HG03558 (cell line): ENCODE measurements around the gene PSMB8.
"Not testable (repeated sequence)": the region's sequence is repeated elsewhere in the genome, so short reads cannot be mapped to it uniquely, and the experiment has no call there.

Experiments used
- ATAC-seq: cut with Tn5 transposase; IDR thresholded peaks from one replicate; pipeline ENCODE4 v1.9.1; 2021; ENCODE audit warnings: moderate number of reproducible peaks; ENCODE audit not compliant: unreplicated experiment; ENCODE audit errors: extremely low read depth

Gene PSMB8

DNA sequence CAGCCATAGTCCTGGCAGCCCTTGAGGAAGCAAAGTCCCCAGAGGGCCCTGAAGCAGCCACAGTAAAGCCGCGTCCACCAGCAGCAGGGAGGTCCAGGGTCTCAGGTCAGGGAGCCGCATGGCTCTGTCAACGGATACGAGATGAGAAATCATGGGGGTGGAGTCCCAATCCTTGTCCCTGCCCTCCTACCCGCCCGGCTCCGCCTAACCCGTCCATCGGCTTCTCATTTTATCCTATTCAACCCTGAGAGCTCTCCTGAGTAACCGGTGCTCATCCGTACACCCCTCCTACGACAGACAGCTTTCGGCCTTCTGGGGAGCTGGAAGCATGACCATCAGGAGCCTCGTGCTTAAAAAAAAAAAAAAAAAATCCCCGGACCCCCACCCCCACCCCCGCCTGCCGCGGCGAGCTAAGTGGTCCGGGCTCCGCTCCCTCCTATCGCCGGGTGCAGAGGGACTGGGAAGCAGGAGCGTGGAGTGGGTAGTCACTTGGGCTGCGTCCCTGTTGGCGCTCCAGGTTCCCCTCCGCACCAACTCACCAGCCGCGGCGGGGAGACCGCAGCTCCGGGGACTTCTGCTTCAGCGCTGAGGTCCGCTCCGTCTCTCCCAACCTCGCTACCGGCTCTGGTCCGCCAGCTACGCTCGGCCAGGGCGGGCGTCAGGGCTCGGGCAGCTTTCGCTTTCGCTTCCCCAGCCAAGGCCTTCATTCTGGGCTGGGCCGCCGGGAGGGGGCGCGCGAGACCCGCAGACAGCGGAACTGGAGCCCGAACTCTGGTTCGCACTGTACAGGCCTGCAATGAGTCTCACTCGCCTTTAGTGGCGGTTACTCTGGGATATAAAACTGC is 5.5 kb downstream of the PSMB8 start, which contains the start of gene TAP2:
Gene TAP2, minus strand, starts transcription at position 626 of the 845 bp plus-strand sequence. Its CDS starts 506 bp downstream, at position 120.
- peak; percentile 34 for ATAC-seq

DNA sequence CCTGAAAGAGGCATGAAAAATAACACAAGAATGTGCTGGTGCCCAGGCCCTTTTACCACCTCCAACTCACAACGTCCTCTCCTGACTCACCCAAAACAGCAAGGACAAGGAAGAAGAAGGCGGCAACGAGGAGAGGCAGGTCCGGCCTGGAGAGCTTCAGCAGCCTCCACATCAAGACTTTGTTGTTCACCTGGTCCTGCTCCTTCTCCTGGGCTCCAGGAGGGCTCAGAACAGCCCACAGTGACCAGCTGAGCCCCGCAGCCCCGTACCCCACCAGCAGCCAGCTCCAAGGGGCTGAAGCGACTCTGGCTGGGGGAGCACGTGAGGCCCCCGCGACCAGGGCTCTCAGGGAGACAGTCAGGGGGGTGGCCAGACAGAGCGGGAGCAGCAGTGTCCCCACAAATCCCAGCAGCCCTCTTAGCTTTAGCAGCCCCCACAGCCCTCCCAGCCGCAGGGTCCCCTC is 6.2 kb downstream of the PSMB8 start:
- no peak for ATAC-seq

DNA sequence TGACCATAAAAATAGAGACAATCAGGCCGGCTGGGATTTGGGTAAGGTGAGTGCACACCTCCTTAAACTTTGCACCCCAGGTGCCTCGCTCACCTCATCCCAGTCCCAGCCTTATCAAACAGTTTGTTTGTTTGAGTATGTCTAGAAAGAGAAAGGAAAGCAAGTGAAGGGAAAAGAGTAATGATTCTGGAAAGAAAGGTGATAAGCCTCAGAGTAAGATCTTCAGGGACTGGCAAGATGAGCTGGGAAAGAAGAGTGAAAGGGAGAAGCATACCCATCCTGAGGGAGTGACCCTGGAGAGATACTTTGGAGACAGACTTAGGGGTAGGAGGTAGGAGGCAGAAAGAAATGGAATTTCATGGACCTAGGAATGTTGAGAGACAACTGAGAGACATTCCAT is 7.0 kb downstream of the PSMB8 start:
- ATAC-seq = no peak

DNA sequence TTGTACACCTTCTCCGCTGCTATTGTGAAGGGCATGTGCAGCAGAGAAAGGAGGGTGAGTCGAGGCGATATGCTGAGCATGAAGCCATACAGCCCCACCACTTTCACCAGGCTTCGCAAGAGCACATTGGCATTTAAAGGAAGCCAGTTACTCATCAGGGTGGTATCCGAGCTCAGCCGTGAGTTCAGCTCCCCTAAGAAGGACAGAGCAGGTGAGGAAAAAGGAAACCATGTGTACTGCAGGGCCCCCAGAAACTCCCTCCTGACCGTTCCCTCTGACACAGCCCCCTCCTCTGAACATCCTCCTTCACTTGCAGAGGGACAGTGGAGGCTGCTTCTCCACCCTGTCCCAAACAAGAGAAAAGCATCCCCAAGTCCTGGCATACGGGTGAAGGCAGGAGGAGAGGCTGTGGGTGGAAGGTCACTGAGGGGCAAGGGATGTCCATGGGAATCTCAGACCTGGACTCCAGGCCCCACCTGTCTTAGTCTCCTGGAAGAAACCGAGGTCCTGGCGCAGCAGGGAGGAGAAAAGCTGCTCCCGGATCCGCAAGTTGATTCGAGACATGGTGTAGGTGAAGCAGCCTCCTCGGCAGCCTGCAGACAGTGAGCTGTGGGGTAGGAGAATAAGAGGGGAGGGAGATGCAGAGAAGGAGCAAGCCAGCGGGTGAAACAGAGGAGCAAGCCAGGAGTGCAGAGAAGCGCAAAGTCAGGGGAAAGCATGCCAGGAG is 8.5 kb downstream of the PSMB8 start:
- no peak for ATAC-seq

DNA sequence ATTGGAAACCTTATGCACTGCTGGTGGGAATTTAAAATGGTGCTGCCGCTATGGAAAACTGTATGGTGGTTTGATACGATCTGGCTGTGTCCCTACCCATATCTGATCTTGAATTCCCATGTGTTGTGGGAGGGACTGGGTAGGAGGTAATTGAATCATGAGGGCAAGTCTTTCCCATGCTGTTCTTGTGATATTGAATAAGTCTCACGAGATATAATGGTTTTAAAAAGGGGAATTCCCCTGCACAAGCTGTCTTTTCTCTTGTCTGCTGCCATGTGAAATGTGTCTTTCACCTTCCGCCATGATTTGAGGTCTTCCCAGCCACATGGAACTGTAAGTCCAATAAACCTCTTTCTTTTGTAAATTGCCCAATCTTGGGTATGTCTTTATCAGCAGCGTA is 10.2 kb downstream of the PSMB8 start:
- ATAC-seq = no peak

DNA sequence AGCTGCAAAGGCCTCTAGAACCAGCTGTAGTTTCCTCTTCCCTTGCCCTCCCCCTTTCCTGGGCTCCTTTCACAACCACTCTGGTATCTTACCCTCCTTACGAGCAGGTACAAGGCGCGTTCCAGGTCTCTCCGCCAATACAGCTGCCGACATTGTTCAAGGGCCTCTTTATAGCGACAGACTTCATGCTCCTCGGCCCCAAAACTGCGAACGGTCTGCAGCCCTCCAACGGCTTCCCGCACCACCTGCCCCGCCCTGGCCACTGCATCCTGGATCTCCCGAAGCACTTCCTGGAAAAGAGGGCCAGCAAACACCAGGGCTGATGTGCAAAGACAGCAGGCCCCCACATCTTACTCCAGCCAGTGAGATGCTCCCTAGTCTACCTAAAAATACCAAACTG is 11.3 kb downstream of the PSMB8 start:
- ATAC-seq = no peak

DNA sequence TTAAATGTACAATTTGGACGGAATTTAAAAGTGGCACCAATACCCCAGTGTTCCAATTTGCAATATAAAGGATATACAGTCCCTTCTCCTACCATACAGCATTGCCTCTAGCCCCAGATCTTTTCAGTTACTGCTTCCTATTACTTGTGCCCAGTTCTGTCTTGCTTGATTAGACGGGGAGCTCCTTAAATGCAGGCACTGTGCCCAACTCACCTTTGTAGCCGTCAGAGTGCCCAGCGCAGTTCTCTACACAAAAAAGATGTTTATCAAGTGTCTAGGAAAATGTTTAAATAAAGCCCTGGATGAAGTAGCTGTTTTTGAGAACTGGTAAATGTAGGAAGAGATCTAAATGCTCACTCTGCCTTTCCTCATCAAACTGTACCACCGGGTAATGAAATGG is 12.9 kb downstream of the PSMB8 start:
- ATAC-seq = no peak

DNA sequence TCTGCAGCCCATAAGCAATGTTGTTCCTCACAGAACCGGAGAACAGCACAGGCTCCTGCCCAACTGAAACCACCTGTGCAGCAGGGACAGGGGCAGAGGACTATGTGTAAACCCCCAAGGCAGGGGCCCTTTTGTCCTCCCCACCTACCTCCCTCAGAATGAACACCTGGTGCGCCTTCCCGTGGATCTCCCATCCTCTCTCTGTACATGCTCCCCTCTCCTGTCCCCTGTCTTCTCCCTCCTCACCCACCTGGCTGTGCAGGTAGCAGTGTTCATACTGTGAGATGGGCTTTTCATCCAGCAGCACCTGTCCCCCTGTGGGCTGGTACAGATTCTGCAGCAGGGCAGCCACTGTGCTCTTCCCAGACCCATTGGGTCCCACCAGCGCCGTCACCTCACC is 13.8 kb downstream of the PSMB8 start:
- no peak for ATAC-seq

DNA sequence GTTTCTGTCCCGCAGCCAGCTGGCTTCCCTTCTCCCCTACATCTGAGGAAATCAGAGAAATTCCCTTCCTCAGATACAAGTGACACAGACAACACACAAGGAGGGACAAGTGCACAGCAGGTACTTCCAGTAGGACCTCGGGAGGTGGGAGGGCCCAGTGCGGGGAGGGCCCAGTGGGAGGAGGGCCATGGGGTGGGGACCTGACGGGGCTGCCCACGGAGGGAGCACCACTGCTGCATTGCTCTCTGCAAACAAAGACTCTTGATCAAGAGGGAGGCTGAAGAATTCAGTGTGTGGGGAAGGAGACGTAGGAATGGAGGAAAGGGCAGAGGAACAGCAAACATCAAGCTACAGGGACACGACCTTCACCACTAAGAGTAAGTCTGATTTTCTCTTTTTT is 14.4 kb downstream of the PSMB8 start:
- no peak for ATAC-seq

DNA sequence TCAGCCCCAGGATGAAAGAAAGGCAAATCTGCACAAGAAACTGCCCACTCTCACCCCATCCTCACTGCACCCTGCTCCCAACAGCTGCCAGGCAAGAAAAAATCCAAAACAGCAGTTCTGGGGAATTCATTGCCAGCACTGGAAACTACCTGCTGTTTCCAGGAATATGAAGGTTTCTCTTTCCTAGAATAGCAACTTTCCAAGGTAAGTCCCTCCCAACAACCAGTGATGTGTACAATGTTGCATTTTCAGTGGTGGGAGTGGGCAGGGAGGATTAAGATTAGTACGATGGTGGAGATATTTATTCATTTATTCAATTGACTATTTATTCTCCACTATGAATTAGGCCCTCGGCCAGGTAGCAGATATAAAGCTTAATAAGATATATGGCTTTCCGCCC is 16.8 kb downstream of the PSMB8 start:
- ATAC-seq = no peak

DNA sequence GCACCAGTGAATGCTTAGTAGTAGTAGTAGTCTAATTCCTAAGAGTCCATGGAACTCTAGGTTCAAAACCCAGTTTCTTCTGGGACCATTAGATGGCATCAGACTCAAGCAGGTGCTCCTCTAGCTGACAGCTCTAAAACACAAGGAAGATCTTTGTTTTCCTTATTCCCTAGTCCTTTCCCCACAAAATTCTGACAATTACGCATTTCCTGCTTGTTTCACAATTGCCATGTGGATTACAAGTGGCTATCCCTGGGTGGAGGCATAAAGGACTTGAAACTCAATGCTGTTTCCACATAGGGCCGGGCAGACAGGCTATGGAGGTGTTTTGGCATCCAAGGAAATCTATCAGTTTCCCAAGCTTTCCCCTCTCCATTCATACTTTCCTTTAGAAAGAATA is 17.9 kb downstream of the PSMB8 start:
- no peak for ATAC-seq

DNA sequence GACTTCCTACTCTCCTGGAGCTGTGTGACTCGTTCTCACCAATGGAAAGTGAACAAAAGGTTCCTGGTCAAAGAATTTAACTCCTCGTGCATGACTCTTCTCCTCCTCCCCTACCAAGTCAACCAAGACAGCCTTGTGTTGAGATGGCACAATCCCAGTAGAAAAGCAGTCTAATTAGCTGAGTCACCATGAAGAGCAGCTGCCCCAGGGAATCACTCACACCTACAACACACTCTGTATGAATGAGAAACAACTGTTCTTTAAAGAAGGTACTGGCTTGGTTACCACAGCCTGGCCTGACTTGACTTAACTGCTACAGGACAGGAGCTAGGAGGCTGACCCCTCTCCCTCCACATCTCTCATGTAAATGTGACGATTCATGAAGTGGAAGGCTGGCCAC is 24.1 kb downstream of the PSMB8 start:
- no peak for ATAC-seq

DNA sequence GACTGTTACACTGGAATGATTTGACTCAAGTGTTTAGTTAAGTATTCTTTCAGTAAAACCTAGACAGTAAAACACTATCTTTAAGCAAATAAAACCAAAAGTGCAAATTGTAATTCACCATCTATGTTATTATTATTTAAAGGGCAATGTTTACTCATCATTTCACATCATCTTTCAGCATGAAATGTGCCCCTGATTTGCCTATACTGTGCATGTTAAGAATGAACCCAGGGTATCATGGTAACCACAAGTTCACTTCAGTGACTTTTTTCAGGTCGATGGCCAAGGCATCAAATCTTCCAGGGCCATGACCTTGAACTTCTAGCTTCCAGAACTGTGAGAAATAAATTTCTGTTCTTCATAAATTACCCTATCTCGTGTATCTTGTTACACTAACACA is 25.0 kb downstream of the PSMB8 start:
- no peak for ATAC-seq

DNA sequence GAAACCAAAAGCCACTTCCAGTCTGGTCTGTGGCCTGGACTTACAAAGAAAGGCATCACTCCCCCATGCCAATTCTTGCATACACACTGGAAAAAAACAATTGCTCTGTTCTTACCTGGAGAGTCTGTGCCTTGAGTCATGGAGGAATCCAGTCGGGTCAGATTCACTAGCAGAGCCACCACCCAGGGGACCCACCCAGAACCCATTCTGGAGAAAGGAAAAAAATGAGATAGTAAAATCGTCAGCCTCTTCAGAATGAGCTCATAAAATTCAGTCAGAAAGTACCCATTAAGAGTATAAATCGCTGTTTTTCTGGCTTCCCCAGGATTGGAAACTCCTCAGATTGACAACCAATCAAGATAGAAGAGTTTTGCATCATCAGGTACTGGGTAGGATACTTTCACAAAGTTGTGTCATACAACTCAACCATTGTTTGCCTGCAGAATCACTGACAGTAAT is 27.1 kb downstream of the PSMB8 start, which contains the start of gene HLA-DOB:
Gene HLA-DOB, minus strand, starts transcription at position 257 of the 459 bp plus-strand sequence. Its CDS starts 51 bp downstream, at position 206.
- no peak for ATAC-seq

DNA sequence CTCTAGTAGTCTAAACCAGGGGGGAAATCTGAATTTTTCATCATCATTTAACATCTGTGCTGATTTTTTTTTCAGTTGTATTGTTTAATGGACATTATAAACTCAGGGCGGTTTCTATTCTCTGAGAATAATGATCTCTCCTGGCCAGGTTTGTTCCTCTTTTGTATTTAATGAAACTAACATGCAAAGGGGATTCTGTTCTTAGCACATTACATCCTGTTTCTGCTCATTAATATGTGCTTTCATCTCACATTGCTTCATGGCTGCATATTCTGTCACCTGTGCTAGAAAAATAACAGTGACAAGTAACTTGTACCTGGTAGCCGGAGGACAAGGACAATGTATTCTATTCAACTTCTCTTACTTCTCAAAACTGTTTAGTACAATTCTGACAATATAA is 27.9 kb downstream of the PSMB8 start:
- no peak for ATAC-seq

DNA sequence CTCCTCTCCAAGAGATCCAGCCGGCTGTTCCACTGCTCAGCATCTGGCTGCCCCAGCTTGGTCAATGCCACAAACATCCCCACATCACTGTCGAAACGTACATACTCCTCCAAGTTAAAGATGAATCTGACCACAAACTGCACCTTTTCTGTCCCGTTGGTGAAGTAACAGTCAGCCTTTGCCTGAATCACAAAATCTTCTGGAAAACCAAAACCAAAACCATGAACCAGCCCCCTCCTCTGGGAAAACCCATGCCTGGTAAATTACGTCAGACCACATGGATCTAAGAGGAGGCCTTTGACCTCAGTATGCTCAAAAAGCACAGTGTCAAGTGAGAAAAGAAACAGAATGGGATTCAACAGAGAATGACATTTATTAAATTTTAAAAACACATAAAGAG is 28.7 kb downstream of the PSMB8 start:
- ATAC-seq = no peak

DNA sequence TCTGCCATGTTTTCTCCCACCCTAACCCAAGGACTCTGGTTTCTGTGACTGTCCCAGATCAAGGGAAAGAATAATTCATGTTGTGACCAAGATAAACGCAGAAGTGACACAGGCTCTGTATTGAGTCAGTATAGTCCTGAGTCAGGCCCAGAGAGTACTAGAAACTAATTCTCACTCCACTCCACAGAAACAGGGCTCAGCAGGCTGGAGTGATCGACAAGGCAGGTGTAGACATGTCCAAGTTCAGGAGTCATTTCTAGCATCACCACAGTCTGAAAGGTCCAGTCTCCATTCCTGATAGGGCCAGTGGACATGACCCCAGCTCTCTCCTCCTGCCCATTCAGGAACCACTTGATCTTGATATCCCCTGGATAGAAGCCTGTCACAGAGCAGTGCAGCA is 29.7 kb downstream of the PSMB8 start:
- no peak for ATAC-seq

DNA sequence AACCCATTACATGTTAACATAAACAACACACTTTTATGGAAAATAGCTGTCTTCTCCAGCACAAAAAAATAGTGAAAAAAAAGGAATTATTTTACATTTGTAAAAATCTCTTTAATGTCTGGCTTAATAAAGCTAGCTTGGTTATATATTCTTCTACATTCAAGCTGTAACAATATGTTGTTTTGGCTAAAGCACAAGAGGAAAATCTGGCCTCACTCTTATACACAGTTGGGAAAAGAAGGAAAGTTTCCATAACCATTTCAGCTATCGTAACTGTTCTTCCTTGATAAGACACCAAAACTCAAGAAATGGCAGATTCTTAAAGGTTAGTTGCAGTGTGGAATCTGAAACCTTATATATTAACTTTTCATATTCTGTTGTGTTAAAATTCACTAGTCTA is 34.7 kb downstream of the PSMB8 start:
- ATAC-seq = no peak

DNA sequence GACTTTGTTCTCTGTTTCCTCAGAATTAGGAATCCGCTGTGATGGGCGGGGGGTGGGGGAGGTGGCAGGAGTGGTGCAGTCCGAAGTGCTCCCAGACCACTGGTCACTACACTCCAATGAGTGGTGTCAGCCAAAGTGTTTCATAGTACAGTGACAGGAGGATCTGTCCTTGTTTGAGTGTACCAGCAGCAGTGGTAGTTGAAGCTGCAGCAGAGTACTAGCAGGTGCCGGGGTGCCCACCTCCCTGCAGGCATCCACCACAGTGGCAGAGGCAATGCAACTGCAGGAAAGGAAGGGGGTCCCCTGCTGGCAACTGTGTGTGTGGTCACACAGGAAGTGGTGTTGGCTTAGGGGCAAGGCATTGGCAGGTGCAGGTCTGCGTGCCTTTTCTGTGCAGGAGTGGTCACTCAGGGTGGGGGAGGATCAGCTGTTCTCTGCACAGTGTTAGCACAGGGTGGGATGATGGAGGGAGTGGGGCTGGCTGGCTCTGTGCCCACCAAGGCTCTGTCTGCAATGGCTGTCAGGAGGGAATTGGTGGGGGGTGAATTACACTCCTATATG is 36.7 kb downstream of the PSMB8 start:
- ATAC-seq = no peak

DNA sequence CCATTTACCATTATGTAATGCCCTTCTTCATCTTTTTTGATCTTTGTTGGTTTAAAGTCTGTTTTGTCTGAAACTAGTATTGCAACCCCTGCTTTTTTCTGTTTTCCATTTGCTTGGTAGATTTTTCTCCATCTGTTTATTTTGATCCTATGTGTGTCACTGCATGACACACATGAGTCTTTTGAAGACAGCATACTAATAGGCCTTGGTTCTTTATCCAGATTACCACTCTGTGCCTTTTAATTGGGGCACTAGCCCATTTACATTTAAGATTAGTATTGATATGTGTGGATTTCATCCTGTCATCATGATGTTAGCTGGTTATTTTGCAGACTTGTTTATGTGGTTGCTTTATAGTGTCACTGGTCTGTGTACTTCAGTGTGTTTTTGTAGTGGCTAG is 38.4 kb downstream of the PSMB8 start:
- not testable (repeated sequence) for ATAC-seq

DNA sequence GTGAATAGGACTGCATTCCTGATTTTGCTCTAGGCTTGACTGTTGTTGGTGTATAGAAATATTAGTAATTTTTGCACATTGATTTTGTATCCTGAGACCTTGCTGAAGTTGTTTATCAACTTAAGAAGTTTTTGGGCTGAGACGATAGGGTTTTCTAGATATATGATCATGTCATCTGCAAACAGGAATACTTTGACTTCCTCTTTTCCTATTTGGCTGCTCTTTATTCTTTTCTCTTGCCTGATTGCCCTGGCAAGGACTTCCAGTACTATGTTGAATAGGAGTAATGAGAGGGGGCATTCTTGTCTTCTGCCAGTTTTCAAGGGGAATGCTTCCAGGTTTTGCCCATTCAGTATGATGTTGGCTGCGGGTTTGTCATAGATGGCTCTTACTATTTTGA is 40.4 kb downstream of the PSMB8 start:
- no peak for ATAC-seq
